Heart left ventricle (tissue), 13 donors: ENCODE results near the gene OSBP2.

ENCODE experiments used
- CTCF ChIP-seq, 12 donors: fragments of 200-600 bp; sonication (generic) in 4 of 12; IDR thresholded peaks; one replicate each; pipeline versions ENCODE4 v1.5.0 to v1.8.0; 2018 to 2022; ENCODE audit warnings: antibody characterized with exemption in 12 of 12, mild to moderate bottlenecking in 5 of 12
- POLR2A ChIP-seq, 2 donors: fragments of 450-650 bp; IDR thresholded peaks; one replicate each; pipeline ENCODE4 v1.6.1; 2017; ENCODE audit warnings: antibody characterized with exemption in 2 of 2, mild to moderate bottlenecking in 2 of 2, moderate library complexity in 2 of 2
- donor health status: ischemic (EF 13 %, LVEDD 7.1; RV severe dilation, severe dysfunction).
- donor health status: DM: no; HTN: yes; CAD: no.
- donor health status: DM: no; HTN: no; CAD: no.
- donor health status: ischemic (EF 25% LVEDD 6.9; RV normal size, moderate dysfunction).
- donor health status: ischemic (EF 25% LVEDD 5.7; RV mildly dilated, moderate dysfunction).
- donor health status: ischemic (EF 35%, LVEDD 5.7; RV mildly dilated, moderate dysfunction).
- donor health status: nonischemic (EF 11% LVEDD 7.7; RV severe dilation, severe dysfunction).
- donor health status: DM: yes; HTN: yes; CAD: no.
- donor health status: PGD.
- donor health status: ischemic (EF 29% LVEDD 5.4; RV normal size, mild dysfunction).
- donor health status: nonischemic (EF 23%, LVEDD 6.1; RV moderate dilation, normal function).

GRCh38 chr22:30906411-30906810, 211.7 kb downstream of the OSBP2 start:
- TF ChIP-seq CTCF (IDR thresholded peaks at IDR 0.05) (no peak), POLR2A (IDR thresholded peaks at IDR 0.05) (no peak)
